HCT116 (cell line): ENCODE measurements around the gene PRKCH. TPM values are rescaled to one million over a fixed set of nuclear protein-coding genes. Genes with fewer than 3 reads are reported as not detected.

Experiments used
- ATAC-seq: fragments of 200-7000 bp; cut with Tn5 transposase; 2 replicates; pipeline ENCODE4 v1.9.1; 2020; ENCODE audit warnings: mild to moderate bottlenecking, moderate library complexity
- BruUV-seq: library from RNA; stranded (reverse); fragments of 400-500 nt; replicated peaks from 2 replicates; lab custom pipeline; 2021; lab: Mats Ljungman, UMichigan
- CTCF ChIA-PET: fragments of 300-600 bp; sonication (Branson Sonifier 250); formaldehyde crosslinking; loops from one replicate; lab custom pipeline; 2021; ENCODE audit warnings: antibody characterized with exemption; lab: Charles Lee
- POLR2A ChIA-PET: fragments of 300-600, 350-600 bp; sonication (Branson Sonifier 250); formaldehyde crosslinking; loops from one replicate; lab custom pipeline; 2021; ENCODE audit warnings: antibody characterized with exemption; lab: Charles Lee
- RAD21 ChIA-PET, 2 experiments: fragments of 300-600 bp; sonication (Branson Sonifier 250); formaldehyde crosslinking; loops; one replicate each; lab custom pipeline; 2023; ENCODE audit warnings: low total read pairs in 2 of 2; ENCODE audit not compliant: uncharacterized antibody in 2 of 2, unreplicated experiment in 2 of 2, low non-redundant PET in 1 of 2; lab: Charles Lee
- DNase-seq: peaks from one replicate; pipeline ENCODE4 v3.0.0-alpha.2; 2010; ENCODE audit warnings: low read depth, low spot score
- H2AFZ ChIP-seq: fragments of 200-600 bp; shearing (Covaris generic), sonication (generic); 2 replicates; pipeline ENCODE4 v1.6.1; 2017; ENCODE audit warnings: low read depth, mixed run types, mixed read lengths, antibody characterized with exemption, low read length; ENCODE audit not compliant: poor library complexity, severe bottlenecking
- H3K27ac ChIP-seq: 2 replicates; pipeline ENCODE4 v1.5.1; 2012; ENCODE audit warnings: low read depth, low read length
- H3K27me3 ChIP-seq: fragments of 200-600 bp; sonication (generic); 2 replicates; pipeline ENCODE4 v1.6.1; 2016; ENCODE audit warnings: mixed run types, low read length, mixed read lengths; ENCODE audit not compliant: insufficient read depth
- H3K36me3 ChIP-seq, 2 experiments: fragments of 200-500 bp in 1 of 2; fragments of 200-600 bp in 1 of 2; sonication (Bioruptor generic) in 1 of 2; sonication (generic) in 1 of 2; 2 replicates each; pipeline versions ENCODE4 v1.5.1 to v1.6.1; 2014 to 2016; ENCODE audit warnings: low read length in 2 of 2, inconsistent platforms in 1 of 2, mixed read lengths in 1 of 2, mixed run types in 1 of 2; ENCODE audit not compliant: insufficient read depth in 2 of 2, control insufficient read depth in 1 of 2
- H3K4me1 ChIP-seq, 2 experiments: fragments of 200-600 bp in 1 of 2; sonication (generic) in 1 of 2; 2 replicates each; pipeline versions ENCODE4 v1.5.1 to v1.6.1; 2012 to 2017; ENCODE audit warnings: low read length in 2 of 2, inconsistent platforms in 1 of 2, mild to moderate bottlenecking in 1 of 2, mixed read lengths in 1 of 2, mixed run types in 1 of 2, moderate library complexity in 1 of 2; ENCODE audit not compliant: insufficient read depth in 2 of 2, control insufficient read depth in 1 of 2
- H3K4me2 ChIP-seq: fragments of 200-600 bp; sonication (generic); 2 replicates; pipeline ENCODE4 v1.6.1; 2017; ENCODE audit warnings: mixed run types, low read length, mixed read lengths
- H3K4me3 ChIP-seq, 2 experiments: fragments of 200-600 bp in 1 of 2; sonication (generic) in 1 of 2; replicated peaks in 1 of 2; 2 replicates each; pipeline ENCODE4 v1.5.1; 2011 to 2016; ENCODE audit warnings: low read length in 2 of 2, control low read depth in 1 of 2, low read depth in 1 of 2, mild to moderate bottlenecking in 1 of 2, mixed read lengths in 1 of 2, mixed run types in 1 of 2
- H3K79me2 ChIP-seq: fragments of 200-600 bp; sonication (generic); 2 replicates; pipeline ENCODE4 v1.6.1; 2017; ENCODE audit warnings: mild to moderate bottlenecking, mixed run types, low read length, moderate library complexity, mixed read lengths; ENCODE audit not compliant: insufficient read depth
- H3K9ac ChIP-seq: fragments of 200-600 bp; sonication (generic); 2 replicates; pipeline ENCODE4 v1.6.1; 2016; ENCODE audit warnings: low read length, mixed read lengths
- H3K9me2 ChIP-seq: fragments of 200-600 bp; sonication (generic), shearing (Covaris generic); 2 replicates; pipeline ENCODE4 v1.6.1; 2017; ENCODE audit warnings: mixed run types, mild to moderate bottlenecking, moderate library complexity; ENCODE audit not compliant: insufficient read depth
- H3K9me3 ChIP-seq, 2 experiments: fragments of 200-500 bp in 1 of 2; fragments of 200-600 bp in 1 of 2; sonication (Bioruptor generic) in 1 of 2; sonication (generic) in 1 of 2; 2 replicates each; pipeline ENCODE4 v1.6.1; 2014 to 2017; ENCODE audit warnings: low read length in 2 of 2, mixed read lengths in 2 of 2, inconsistent platforms in 1 of 2, low read depth in 1 of 2, mild to moderate bottlenecking in 1 of 2, mixed run types in 1 of 2, moderate library complexity in 1 of 2; ENCODE audit not compliant: control insufficient read depth in 1 of 2, insufficient read depth in 1 of 2
- H4K20me1 ChIP-seq: fragments of 200-600 bp; sonication (generic), shearing (Covaris generic); 2 replicates; pipeline ENCODE4 v1.6.1; 2017; ENCODE audit warnings: mixed run types, mild to moderate bottlenecking, moderate library complexity; ENCODE audit not compliant: insufficient read depth
- CTCF ChIP-seq, 3 experiments: fragments of 200-600 bp in 1 of 3; sonication (generic) in 1 of 3; IDR thresholded peaks in 2 of 3; conservative IDR thresholded peaks in 1 of 3; 2 replicates each; pipeline ENCODE4 v1.5.1; 2012 to 2017; ENCODE audit warnings: low read depth in 2 of 3, low read length in 2 of 3, antibody characterized with exemption in 1 of 3, borderline replicate concordance in 1 of 3, control low read depth in 1 of 3, mild to moderate bottlenecking in 1 of 3, mixed read lengths in 1 of 3, mixed run types in 1 of 3, moderate library complexity in 1 of 3; ENCODE audit not compliant: insufficient read depth in 1 of 3
- FOSL1 ChIP-seq: IDR thresholded peaks from 2 replicates; pipeline ENCODE4 v1.6.1; 2012; ENCODE audit warnings: low read depth
- POLR2A ChIP-seq: IDR thresholded peaks from 2 replicates; pipeline ENCODE4 v1.7.0; 2011; ENCODE audit warnings: borderline replicate concordance; ENCODE audit not compliant: insufficient read depth, insufficient read length; ENCODE audit errors: extremely low read depth
- RAD21 ChIP-seq: IDR thresholded peaks from 2 replicates; pipeline ENCODE4 v1.6.1; 2012; ENCODE audit warnings: low read depth, mild to moderate bottlenecking
- SIN3A ChIP-seq: IDR thresholded peaks from 2 replicates; pipeline ENCODE4 v1.6.1; 2012; ENCODE audit warnings: low read depth
- TCF7L2 ChIP-seq: IDR thresholded peaks from 2 replicates; pipeline ENCODE4 v1.7.0; 2011; ENCODE audit warnings: borderline replicate concordance, inconsistent platforms; ENCODE audit not compliant: insufficient read depth, insufficient read length; ENCODE audit errors: extremely low read depth
- YY1 ChIP-seq: IDR thresholded peaks from 2 replicates; pipeline ENCODE4 v1.6.1; 2011; ENCODE audit warnings: low read length, low read depth, moderate library complexity, mild to moderate bottlenecking; ENCODE audit not compliant: insufficient replicate concordance; ENCODE audit errors: extremely low read depth
- ZBTB33 ChIP-seq: IDR thresholded peaks from 2 replicates; pipeline ENCODE4 v1.6.1; 2011; ENCODE audit warnings: mild to moderate bottlenecking, low read length, moderate library complexity; ENCODE audit not compliant: insufficient replicate concordance; ENCODE audit errors: extremely low read depth
- ZFX ChIP-seq: fragments of 450-650 bp; IDR thresholded peaks from 2 replicates; pipeline ENCODE4 v1.6.1; 2017
- ZNF274 ChIP-seq: fragments of 200-500 bp; sonication (Bioruptor generic); IDR thresholded peaks from 2 replicates; pipeline ENCODE4 v1.6.1; 2014; ENCODE audit warnings: mild to moderate bottlenecking, low read depth, low read length, inconsistent platforms
- intact Hi-C: fragments of 100-400 bp; cut with micrococcal nuclease; formaldehyde crosslinking; loops from 2 replicates; pipeline ENCODE4 v1.10.0; 2022
- total RNA-seq: library from RNA; stranded (reverse); gene quantifications from one replicate; pipeline ENCODE4 v1.2.1, GENCODE V29; 2021; ENCODE audit not compliant: unreplicated experiment

Gene PRKCH
- total RNA-seq, 1 experiment from 2014 or later, result 16.6 TPM

GRCh38 chr14:61538464-61539022 lies 217.2 kb downstream of the PRKCH start:
- Histone ChIP-seq H3K9me3 (no peaks in the 10 kb centered on the region), H3K4me2 (peak overlapping the region; percentile 70), H3K9me2 (no peaks in the 10 kb centered on the region), H3K36me3 (no peaks in the 10 kb centered on the region), H2AFZ (no peak overlapping the region), H3K27me3 (no peaks in the 10 kb centered on the region), H3K4me3 (no peak overlapping the region), H3K79me2 (no peaks in the 10 kb centered on the region), H3K4me1 (peaks cover 55 to 57% of the 10 kb centered on the region in 2 experiments), H3K9ac (peak overlapping the region; percentile 53; the same call in 1 of the 2 replicates), H4K20me1 (no peaks in the 10 kb centered on the region), H3K27ac (peak overlapping the region; percentile 90; the same call in 1 of the 2 replicates)
- TF ChIP-seq YY1, result no peak
- TF ChIP-seq ZNF274, result no peak
- TF ChIP-seq ZFX, result no peak
- no peak for TF ChIP-seq TCF7L2
- no peak for TF ChIP-seq SIN3A
- no peak for TF ChIP-seq RAD21
- TF ChIP-seq ZBTB33, result no peak
- TF ChIP-seq POLR2A, result no peak
- TF ChIP-seq CTCF (IDR thresholded peaks at IDR 0.05 in 2 of 3, conservative IDR thresholded peaks at IDR 0.05 in 1 of 3; ENCODE audit: borderline replicate concordance in 1 of 3, insufficient read depth in 1 of 3, low read depth in 2 of 3, low read length in 2 of 3), result no peak
- TF ChIP-seq FOSL1, result no peak
- intact Hi-C loops, result no loop called here
- CTCF ChIA-PET, result no interaction called here
- POLR2A ChIA-PET, result interaction anchor here (0.5 to 5.2 kb wide), 3 partner anchors 13 to 156 kb away, joined by 4 to 45 read pairs (median 41); no protein-coding TSS in a partner anchor
- RAD21 ChIA-PET, result no interaction called here
- no TSS peak for BruUV-seq
- DNase-seq (no peak), ATAC-seq (no peak)
